ENCODE measurements around the gene PHTF1. TPM values are rescaled to one million over a fixed set of nuclear protein-coding genes. Genes with fewer than 3 reads are reported as not detected.

The PHTF1 gene
- total and polyA plus RNA-seq, 10 of the 15 experiments (the other 5 are each of a cell fraction or from before 2014, with no cell fraction given): 7.8 to 37.6 (median 24.1) TPM

DNA sequence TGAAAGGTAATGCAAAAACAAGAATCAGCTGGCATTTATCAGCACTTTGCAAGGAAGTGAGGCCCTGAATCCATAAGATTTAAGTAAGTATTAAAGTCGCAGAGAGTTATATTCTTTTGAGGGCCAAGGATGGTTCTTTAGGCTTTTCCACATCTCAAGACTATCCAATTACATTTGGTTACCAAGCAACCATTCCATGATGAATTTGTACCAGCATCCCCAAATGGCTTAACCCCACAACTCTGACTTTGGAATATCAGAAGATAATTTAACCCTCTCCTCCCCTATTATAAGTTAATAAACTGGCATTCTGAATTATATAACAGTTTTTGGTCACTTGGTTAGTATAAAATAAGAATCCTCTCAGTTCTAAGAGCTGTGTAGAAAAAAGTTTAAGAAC lies 2.8 kb downstream of the PHTF1 start:
- intact Hi-C loops (cut with micrococcal nuclease; ENCODE audit: unreplicated experiment): loop anchor here (5.0 to 10.0 kb wide), 2 partner anchors 36 to 148 kb away; partner anchors contain the start of genes AP4B1 and DCLRE1B
- no peak for FAIRE-seq
- SMC1A ChIA-PET (ENCODE audit: uncharacterized antibody, unreplicated experiment): interaction anchor here (0.6 to 5.5 kb wide), 9 partner anchors 13 to 147 kb away, joined by 3 to 66 read pairs (median 4); partner anchors contain the start of gene RSBN1
- H2AFZ ChIP-seq (ENCODE audit: control insufficient read depth, low read depth, low read length): no peak overlapping the region
- peak overlapping the region; percentile 80 for H3K4me2 ChIP-seq (ENCODE audit: control insufficient read depth, insufficient read depth)
- BruUV-seq (replicated peaks): no TSS peak
- no peak overlapping the region for H3K9ac ChIP-seq (ENCODE audit: control insufficient read depth, insufficient read depth, low read length)
- H3K9me3 ChIP-seq (replicated peaks; ENCODE audit: control insufficient read depth, insufficient read depth, low read length): no peaks in the 10 kb centered on the region
- no peaks in the 10 kb centered on the region for H3K27me3 ChIP-seq (replicated peaks in 1 of 2; ENCODE audit: control insufficient read depth in 2 of 2, insufficient read depth in 2 of 2, low read length in 1 of 2)
- WGBS (ENCODE audit: insufficient coverage, insufficient replicate concordance, low lambda C conversion rate, missing lambda C conversion rate): 95% methylated on average over 1 of the region's 1 CpG
- peaks cover 28% of the 10 kb centered on the region for H3K79me2 ChIP-seq (ENCODE audit: control insufficient read depth, insufficient read depth, low read length)
- H4K20me1 ChIP-seq (ENCODE audit: control insufficient read depth, insufficient read depth): no peaks in the 10 kb centered on the region
- no peak for DNase-seq (ENCODE audit: low read depth, low spot score)
- peaks cover 2% of the 10 kb centered on the region for H3K4me1 ChIP-seq (ENCODE audit: control insufficient read depth, insufficient read depth, low read length)
- CTCF ChIA-PET: interaction anchor here (0.8 to 1.1 kb wide), 4 partner anchors 9 to 43 kb away, joined by 3 to 5 read pairs (median 3); no protein-coding TSS in a partner anchor
- H3K27ac ChIP-seq (ENCODE audit: control insufficient read depth, insufficient read depth): no peak overlapping the region
- H3K4me3 ChIP-seq: peak overlapping the region; percentile 85; the same call in 1 of the 2 replicates
- POLR2A ChIA-PET: interaction anchor here (1.1 to 1.5 kb wide), 3 partner anchors 9 to 102 kb away, joined by 3 to 5 read pairs (median 4); no protein-coding TSS in a partner anchor
- RAD21 ChIA-PET (ENCODE audit: unreplicated experiment): interaction anchor here (0.9 to 5.2 kb wide), 2 partner anchors 29 to 55 kb away, joined by 4 to 55 read pairs; partner anchors contain the start of gene RSBN1
- ATAC-seq: no peak
- H3K36me3 ChIP-seq (ENCODE audit: control insufficient read depth in 2 of 2, insufficient read depth in 2 of 2, low read length in 1 of 2): no peaks in the 10 kb centered on the region; a peak in 1 of 4 replicates
- TF ChIP-seq MTA3 (IDR thresholded peaks at IDR 0.05; ENCODE audit: borderline replicate concordance, low read length) (no peak), WRNIP1 (IDR thresholded peaks at IDR 0.05; ENCODE audit: borderline replicate concordance, low read depth, low read length) (no peak), HDAC6 (IDR thresholded peaks at IDR 0.05; ENCODE audit: unreplicated experiment) (no peak), RCOR1 (conservative IDR thresholded peaks at IDR 0.05; ENCODE audit: low read depth, low read length) (no peak), ZNF384 (IDR thresholded peaks at IDR 0.05; ENCODE audit: borderline replicate concordance, low read depth, low read length) (no peak), MEF2A (IDR thresholded peaks at IDR 0.05; ENCODE audit: insufficient read depth, low read depth, low read length) (no peak), FOXM1 (IDR thresholded peaks at IDR 0.05; ENCODE audit: low read depth, low read length) (no peak), NFYB (IDR thresholded peaks at IDR 0.05; ENCODE audit: insufficient read depth, low read depth, low read length) (no peak)
- TF ChIP-seq, protein P1, sequence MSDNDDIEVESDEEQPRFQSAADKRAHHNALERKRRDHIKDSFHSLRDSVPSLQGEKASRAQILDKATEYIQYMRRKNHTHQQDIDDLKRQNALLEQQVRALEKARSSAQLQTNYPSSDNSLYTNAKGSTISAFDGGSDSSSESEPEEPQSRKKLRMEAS (IDR thresholded peaks at IDR 0.05; ENCODE audit: low read depth, low read length): no peak
- in situ Hi-C loops (cut with MboI): no loop called here
